GM21619 (cell line): ENCODE results near the gene SLCO3A1.

ENCODE experiments used
- ATAC-seq: cut with Tn5 transposase; IDR thresholded peaks from one replicate; pipeline ENCODE4 v1.9.1; 2021; ENCODE audit not compliant: unreplicated experiment

Gene SLCO3A1

DNA sequence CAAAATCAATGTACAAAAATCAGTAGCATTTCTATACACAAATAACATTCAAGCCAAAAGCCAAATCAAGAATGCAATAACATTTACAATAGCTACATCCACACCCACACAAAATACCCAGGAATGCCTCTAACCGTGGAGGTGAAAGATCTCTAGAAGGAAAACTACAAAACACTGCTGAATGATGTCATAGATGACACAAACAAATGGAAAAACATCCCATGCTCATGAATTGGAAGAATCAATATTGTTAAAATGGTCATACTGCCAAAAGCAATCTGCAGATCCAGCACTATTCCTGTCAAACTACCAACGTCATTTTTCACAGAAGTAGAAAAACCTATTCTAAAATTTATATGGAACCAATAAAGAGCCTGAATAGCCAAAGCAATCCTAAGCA is 143.7 kb downstream of the SLCO3A1 start:
- ATAC-seq: no peak

- ATAC-seq: no peak
Observed at GRCh38 chr15:92000709-92001108, 147.2 kb downstream of the SLCO3A1 start.

DNA sequence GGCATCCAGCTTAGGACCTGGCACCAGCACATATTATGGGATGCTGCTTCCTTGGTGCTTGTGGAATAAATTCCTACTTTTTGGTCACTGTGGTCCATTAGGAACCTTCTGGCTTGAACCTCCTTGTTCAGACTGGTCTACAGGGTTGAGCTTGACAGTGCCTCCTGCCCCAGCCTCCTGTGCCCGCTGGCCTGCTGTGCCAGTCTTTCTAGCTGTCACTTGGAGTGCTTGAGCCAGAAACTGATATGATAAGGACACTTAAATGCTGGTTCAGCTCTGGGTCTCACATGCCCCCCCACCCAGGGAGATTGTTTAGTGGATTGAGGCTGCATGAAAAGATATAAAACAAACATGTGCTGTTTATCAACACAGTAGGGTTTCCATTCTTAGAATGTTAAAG is 147.8 kb downstream of the SLCO3A1 start:
- ATAC-seq: no peak

DNA sequence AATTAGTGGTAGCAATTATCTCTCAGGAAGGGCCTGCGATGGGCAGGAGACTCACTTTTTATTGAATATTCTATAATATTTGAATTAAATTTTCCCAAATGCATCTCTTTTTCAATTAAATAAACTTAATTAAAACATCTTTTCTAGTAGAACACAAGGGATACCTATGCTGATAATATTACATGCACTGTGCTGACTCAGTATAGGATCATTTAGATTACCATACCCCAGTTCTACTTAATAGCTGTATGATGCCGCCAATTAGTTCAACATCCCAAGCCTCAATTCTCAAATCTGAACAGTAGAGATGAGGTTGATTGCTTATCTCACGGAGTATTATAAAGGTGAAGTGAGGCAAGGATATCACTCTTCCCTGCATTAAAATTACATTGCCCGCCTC is 149.2 kb downstream of the SLCO3A1 start:
- ATAC-seq: no peak

DNA sequence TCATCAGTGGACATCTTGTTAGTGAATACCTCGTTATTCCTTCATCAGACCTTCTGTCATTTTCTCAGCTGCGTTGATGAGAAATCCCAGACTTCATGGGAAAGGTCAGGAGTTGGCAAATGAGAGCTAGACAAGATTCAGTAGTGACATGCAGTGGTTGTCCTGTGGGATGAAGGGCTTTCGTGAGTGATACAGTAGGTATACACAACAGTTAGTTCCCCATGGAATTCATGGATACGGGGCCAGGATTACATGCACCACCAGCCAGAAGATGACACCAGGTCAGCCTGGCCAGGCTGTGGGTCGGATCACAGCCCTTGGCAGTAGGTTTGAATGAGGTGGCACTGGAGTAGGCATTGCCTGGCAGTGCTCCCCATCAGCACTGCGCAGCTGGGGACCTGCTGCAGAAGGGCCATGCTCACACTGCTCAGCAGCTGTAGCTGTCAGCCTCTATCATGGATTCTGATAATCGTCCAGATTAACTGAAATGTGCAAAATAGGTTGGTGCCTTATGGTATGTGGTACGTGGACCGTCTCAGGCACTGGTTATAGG is 150.1 kb downstream of the SLCO3A1 start:
- no peak for ATAC-seq

GRCh38 chr15:92005154-92005553 is 151.6 kb downstream of the SLCO3A1 start:
- ATAC-seq: no peak

DNA sequence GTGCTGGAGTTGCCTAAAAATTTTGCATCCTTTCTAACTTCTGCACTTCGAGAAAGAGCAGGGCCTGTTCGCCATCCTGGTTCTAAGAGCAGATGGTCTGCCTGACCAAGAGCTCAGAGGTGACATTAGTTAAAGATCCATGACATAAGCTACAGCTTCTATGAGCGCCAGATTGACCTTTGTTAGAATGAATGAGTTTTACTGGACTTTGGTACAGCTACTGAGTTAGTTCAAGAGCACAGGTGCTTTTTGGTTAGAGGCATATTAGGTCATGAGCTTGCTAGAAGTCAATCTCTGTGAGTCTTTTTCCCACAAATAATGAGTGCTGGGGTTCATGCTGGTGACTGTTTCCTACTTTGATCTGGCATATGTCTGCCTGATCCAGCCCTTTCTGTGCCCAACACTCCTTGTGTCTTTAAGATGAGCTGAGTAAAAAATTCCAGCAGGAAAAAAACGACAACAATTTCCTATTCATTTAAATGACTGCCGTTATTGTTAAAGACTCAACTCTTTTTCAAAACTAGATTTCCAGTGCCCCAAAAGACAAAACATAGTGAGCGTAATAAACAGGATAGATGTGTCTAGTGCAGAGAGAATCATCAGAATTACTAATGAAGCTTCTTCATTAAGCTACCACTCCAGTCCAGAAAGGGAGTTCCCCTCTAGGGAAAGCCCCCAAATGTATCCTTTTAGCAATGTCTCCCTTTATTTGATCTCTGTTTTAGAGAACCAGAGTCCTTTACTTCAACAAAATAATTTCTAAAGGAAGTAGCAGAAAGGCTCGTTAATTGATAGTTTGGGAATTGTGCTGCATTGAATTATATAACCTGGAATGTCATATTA is 152.9 kb downstream of the SLCO3A1 start:
- no peak for ATAC-seq

DNA sequence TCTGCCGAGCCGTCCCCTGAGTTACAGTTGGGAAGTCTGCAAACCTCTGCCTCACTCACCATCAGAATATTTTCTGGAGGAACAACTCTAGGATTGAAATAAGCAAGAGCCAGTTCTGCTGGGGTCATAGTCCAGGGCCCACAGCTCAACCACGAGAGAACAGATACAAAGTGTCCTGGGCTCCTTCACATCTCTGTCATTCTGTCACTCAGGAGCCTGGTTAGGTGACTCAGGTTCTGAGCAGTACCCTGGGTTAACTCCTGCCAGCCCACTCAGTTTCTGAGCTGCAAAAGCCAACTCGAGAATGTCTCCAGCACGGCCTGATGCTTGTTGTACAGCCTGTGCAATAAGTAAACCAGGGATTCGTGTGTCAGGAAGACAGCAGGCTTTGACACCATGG is 155.7 kb downstream of the SLCO3A1 start:
- ATAC-seq: no peak

- no peak for ATAC-seq
Observed at GRCh38 chr15:92011611-92012367, 158.3 kb downstream of the SLCO3A1 start.

DNA sequence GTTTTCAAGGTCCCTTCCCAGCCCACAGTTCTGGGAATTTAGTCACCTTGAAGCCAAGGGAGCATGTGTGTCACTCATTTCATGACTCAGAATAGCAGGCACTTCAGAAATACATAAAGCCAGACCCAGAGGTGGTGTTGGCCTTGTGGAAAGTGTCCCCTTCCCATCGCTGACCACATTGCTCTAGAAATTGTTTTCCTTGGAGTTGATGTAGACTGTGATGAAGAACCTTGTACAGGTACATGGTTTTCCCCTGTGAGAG is 158.8 kb downstream of the SLCO3A1 start:
- ATAC-seq: no peak

- ATAC-seq: no peak
Observed at GRCh38 chr15:92012881-92013280, 159.4 kb downstream of the SLCO3A1 start.

- ATAC-seq: no peak
Observed at GRCh38 chr15:92014281-92015030, 160.9 kb downstream of the SLCO3A1 start.

GRCh38 chr15:92017882-92018534 is 164.5 kb downstream of the SLCO3A1 start:
- no peak for ATAC-seq

- no peak for ATAC-seq
Observed at GRCh38 chr15:92018535-92019239, 165.2 kb downstream of the SLCO3A1 start.

DNA sequence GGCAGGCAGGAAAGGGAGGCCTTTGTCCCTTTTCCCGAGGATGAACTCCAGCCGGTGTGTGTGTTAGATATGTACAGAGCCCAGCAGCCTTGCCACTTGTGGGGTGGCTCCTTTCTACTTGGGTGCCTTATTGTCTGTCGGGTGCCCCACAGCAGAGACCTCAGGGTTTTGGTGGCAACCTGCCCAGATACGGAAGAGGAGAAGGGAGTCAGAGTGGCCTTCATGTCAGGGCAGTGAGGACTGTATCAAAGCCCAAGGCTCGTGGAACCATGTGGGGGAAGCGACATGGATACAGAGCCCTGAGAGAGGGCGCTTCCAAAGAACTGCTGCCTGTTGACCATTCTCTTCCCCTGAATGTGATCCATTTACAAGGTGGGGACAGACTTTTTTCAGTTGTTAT is 166.2 kb downstream of the SLCO3A1 start:
- ATAC-seq: no peak

DNA sequence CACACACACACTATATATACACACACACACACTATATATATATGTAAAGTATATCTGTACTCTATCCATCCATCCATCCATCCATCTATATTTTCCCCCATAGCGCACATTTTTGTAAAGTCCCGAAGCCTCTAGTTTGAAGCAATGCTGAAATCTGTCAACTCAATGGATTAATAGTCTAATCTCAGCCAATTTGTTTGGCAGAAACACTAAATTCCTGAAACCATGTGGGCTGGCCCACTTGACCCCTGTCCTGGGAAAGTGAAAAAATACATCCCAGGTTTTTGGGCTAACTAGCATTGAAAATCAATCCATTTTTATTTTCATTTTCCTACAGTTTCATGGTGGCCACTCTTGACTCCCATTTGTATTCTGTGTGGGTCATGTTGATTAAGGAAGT is 166.7 kb downstream of the SLCO3A1 start:
- no peak for ATAC-seq

DNA sequence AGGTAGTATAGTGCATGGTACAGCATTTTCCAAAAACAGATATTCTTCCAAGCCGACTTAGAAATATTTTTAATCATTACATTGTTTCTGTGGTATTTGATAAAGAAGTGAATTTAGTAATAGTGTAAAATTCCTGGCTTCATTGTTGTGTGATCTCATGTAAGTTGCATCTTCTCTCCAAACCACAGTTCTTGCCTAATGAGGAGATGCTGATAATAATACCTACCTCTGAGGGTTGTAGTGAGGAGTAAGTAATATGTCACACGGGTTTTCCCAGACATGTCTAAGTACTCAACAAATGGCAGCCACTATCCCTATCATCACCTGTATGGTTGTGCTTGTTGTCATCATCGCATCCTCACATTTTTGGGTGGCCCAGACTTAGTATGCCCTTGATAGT is 167.3 kb downstream of the SLCO3A1 start:
- ATAC-seq: no peak

DNA sequence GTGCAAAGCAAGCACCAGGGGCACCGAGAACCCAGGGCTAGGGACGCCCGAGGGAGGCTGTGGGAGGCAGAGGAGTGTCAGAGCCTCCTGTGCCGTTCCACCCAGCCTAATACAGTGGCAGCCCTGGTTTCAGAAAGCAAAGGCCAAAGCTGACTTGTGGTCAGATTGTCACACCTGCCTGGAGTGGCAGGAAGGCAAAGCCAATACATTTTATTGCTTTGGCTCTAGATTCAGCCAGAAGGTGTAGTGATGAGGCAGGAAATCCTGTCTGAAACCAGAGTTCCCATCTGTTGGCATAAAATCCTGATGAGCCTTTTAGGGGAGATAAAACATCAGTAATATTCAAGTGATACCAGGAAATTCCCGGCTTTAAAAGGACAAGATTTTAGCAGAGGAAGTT is 168.3 kb downstream of the SLCO3A1 start:
- ATAC-seq: no peak

DNA sequence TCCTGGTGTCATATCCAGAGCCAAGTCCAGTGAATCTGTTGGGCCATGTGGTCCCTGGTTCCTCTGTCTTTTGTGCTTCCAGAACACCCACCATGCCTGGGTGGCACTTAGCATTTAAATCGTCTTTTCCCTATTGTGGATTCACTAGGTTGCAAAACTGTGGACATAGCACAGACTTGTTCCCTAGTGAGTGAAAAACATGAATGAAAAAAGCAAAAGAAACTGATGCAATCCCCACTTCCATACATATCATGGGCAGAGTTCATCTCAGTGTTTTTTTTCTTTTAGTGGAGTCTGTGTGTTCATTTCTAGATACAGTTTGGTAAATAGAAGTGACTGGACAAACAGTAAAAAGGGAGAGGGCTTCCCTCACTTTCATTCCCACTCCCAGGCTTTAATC is 170.5 kb downstream of the SLCO3A1 start:
- no peak for ATAC-seq

DNA sequence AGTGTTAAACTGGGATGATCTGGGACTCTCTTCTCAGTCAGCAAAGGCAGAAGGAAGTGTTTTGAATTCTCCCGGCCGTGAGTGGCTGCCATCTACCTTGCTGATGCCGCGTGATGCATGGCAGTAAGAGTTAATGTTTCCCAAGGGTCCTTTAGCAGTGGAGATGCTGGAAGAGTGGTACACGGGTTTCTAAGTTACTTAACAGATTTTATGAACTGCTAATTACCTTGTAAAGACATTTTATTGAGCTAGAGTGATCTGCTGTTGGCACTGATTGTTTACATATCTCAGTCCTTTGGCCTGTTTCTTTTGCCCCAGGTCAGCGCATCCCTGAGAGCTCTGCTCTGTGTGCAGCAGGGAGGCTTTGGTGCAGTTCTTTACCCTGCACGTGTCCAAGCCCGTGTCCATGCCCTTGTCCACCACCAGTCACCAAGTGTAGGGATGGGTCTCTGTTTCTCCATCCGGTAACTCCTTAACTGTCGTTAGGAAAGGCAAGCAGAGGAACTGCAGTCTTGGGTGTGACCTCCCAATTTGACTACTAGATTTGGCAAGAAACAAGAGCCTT is 172.3 kb downstream of the SLCO3A1 start:
- ATAC-seq: no peak
